H1 (cell line): ENCODE results near the gene NIPAL1. TPM values are rescaled to one million over a fixed set of nuclear protein-coding genes. Genes with fewer than 3 reads are reported as not detected.

ENCODE experiments used
- CTCF ChIA-PET: fragments of 300-600 bp; sonication (Branson Sonifier 250); formaldehyde crosslinking; loops from one replicate; lab custom pipeline; 2021; ENCODE audit not compliant: partially characterized antibody; lab: Charles Lee
- POLR2A ChIA-PET: fragments of 300-600 bp; sonication (Branson Sonifier 250); formaldehyde crosslinking; loops from one replicate; lab custom pipeline; 2021; ENCODE audit warnings: inconsistent platforms; ENCODE audit not compliant: partially characterized antibody; lab: Charles Lee
- DNase-seq, 2 experiments: peaks; one replicate each; pipeline versions ENCODE4 v3.0.0 to v3.0.0-alpha.2; 2010 to 2022; ENCODE audit warnings: low spot score in 2 of 2, low read depth in 1 of 2, mixed read lengths in 1 of 2
- FAIRE-seq: peaks from 2 replicates; lab custom pipeline; 2011; peaks lifted over from hg19 to GRCh38; lab: Jason Lieb, UNC
- H2AFZ ChIP-seq: 2 replicates; pipeline ENCODE4 v1.8.1; 2012; ENCODE audit warnings: low read length, inconsistent platforms
- H2AK5ac ChIP-seq: 2 replicates; pipeline ENCODE4 v1.6.1; 2013; ENCODE audit warnings: low read depth, low read length
- H2BK120ac ChIP-seq: replicated peaks from 2 replicates; pipeline ENCODE3; 2013; ENCODE audit warnings: low read depth, low read length, inconsistent platforms
- H2BK12ac ChIP-seq: 2 replicates; pipeline ENCODE4 v1.6.1; 2013; ENCODE audit warnings: low read depth, low read length
- H2BK15ac ChIP-seq: 2 replicates; pipeline ENCODE4 v1.6.1; 2013; ENCODE audit warnings: low read length
- H2BK20ac ChIP-seq: 2 replicates; pipeline ENCODE4 v1.6.1; 2013; ENCODE audit warnings: low read length
- H2BK5ac ChIP-seq: 2 replicates; pipeline ENCODE4 v1.6.1; 2013; ENCODE audit warnings: low read depth, low read length
- H3K14ac ChIP-seq: 2 replicates; pipeline ENCODE4 v1.6.1; 2013; ENCODE audit warnings: inconsistent platforms; ENCODE audit not compliant: insufficient read length
- H3K18ac ChIP-seq: 2 replicates; pipeline ENCODE4 v1.6.1; 2013; ENCODE audit warnings: low read length; ENCODE audit errors: extremely low read depth
- H3K23ac ChIP-seq: 2 replicates; pipeline ENCODE4 v1.6.1; 2013; ENCODE audit warnings: inconsistent platforms; ENCODE audit not compliant: insufficient read length
- H3K23me2 ChIP-seq: 2 replicates; pipeline ENCODE4 v1.6.1; 2013; ENCODE audit warnings: low read depth, low read length
- H3K27ac ChIP-seq: 2 replicates; pipeline ENCODE4 v1.6.1; 2011; ENCODE audit warnings: low read depth, low read length, inconsistent platforms
- H3K27me3 ChIP-seq, 4 experiments: replicated peaks in 1 of 4; 1 replicate in 1 of 4; 2 replicates in 3 of 4; pipeline versions ENCODE4 v1.6.1 to v1.8.1; 2011 to 2013; ENCODE audit warnings: low read length in 3 of 4, mild to moderate bottlenecking in 3 of 4, inconsistent platforms in 2 of 4, mixed read lengths in 2 of 4, moderate library complexity in 1 of 4; ENCODE audit not compliant: control insufficient read depth in 3 of 4, insufficient read depth in 3 of 4; ENCODE audit errors: extremely low read depth in 1 of 4
- H3K36me3 ChIP-seq, 4 experiments: 2 replicates each; pipeline versions ENCODE4 v1.6.1 to v1.8.1; 2011 to 2013; ENCODE audit warnings: mild to moderate bottlenecking in 4 of 4, low read length in 3 of 4, moderate library complexity in 2 of 4, control low read depth in 1 of 4, inconsistent platforms in 1 of 4; ENCODE audit not compliant: insufficient read depth in 4 of 4, control insufficient read depth in 2 of 4
- H3K4ac ChIP-seq: replicated peaks from 2 replicates; pipeline ENCODE3; 2013; ENCODE audit warnings: low read length, low read depth, mixed read lengths, inconsistent platforms; ENCODE audit not compliant: insufficient read length
- H3K4me1 ChIP-seq, 4 experiments: replicated peaks in 1 of 4; 1 replicate in 1 of 4; 2 replicates in 3 of 4; pipeline versions ENCODE4 v1.6.1 to v1.8.1; 2011 to 2013; ENCODE audit warnings: low read length in 3 of 4, inconsistent platforms in 2 of 4, mixed read lengths in 1 of 4; ENCODE audit not compliant: insufficient read depth in 4 of 4, control insufficient read depth in 3 of 4
- H3K4me2 ChIP-seq, 2 experiments: 2 replicates each; pipeline versions ENCODE4 v1.6.1 to v1.8.1; 2011 to 2013; ENCODE audit warnings: low read depth in 2 of 2, low read length in 2 of 2, control low read depth in 1 of 2, inconsistent platforms in 1 of 2, mild to moderate bottlenecking in 1 of 2; ENCODE audit not compliant: insufficient read depth in 1 of 2
- H3K4me3 ChIP-seq, 4 experiments: fragments of 200-600, 300-600 bp in 1 of 4; sonication (generic), shearing (Covaris generic), sonication (Bioruptor Twin) in 1 of 4; 2 replicates each; pipeline versions ENCODE4 v1.5.1 to v1.8.1; 2011 to 2016; ENCODE audit warnings: low read length in 4 of 4, low read depth in 3 of 4, control low read depth in 2 of 4, inconsistent platforms in 2 of 4, mild to moderate bottlenecking in 2 of 4, mixed read lengths in 1 of 4, moderate library complexity in 1 of 4; ENCODE audit not compliant: insufficient read depth in 2 of 4; ENCODE audit errors: extremely low read depth in 1 of 4
- H3K56ac ChIP-seq: replicated peaks from 2 replicates; pipeline ENCODE3; 2013; ENCODE audit warnings: low read depth, mild to moderate bottlenecking, mixed read lengths, low read length, inconsistent platforms; ENCODE audit not compliant: insufficient read length
- H3K79me1 ChIP-seq: 2 replicates; pipeline ENCODE4 v1.6.1; 2013; ENCODE audit warnings: low read depth, low read length, control low read depth
- H3K79me2 ChIP-seq, 2 experiments: 2 replicates each; pipeline versions ENCODE4 v1.6.1 to v1.8.1; 2012 to 2013; ENCODE audit warnings: low read length in 2 of 2, mild to moderate bottlenecking in 2 of 2, inconsistent platforms in 1 of 2; ENCODE audit not compliant: insufficient read depth in 2 of 2, control insufficient read depth in 1 of 2
- H3K9ac ChIP-seq, 4 experiments: replicated peaks in 1 of 4; 1 replicate in 1 of 4; 2 replicates in 3 of 4; pipeline versions ENCODE4 v1.6.1 to v1.8.1; 2011 to 2013; ENCODE audit warnings: low read depth in 3 of 4, low read length in 3 of 4, control low read depth in 2 of 4, mild to moderate bottlenecking in 2 of 4, moderate library complexity in 2 of 4, inconsistent platforms in 1 of 4; ENCODE audit errors: extremely low read depth in 1 of 4
- H3K9me3 ChIP-seq, 2 experiments: 2 replicates each; pipeline versions ENCODE4 v1.6.1 to v1.8.1; 2012 to 2013; ENCODE audit warnings: mild to moderate bottlenecking in 2 of 2, moderate library complexity in 2 of 2, control low read depth in 1 of 2, inconsistent platforms in 1 of 2, low read depth in 1 of 2, low read length in 1 of 2, mixed read lengths in 1 of 2; ENCODE audit not compliant: insufficient read depth in 2 of 2
- H4K20me1 ChIP-seq, 2 experiments: replicated peaks in 1 of 2; 2 replicates each; pipeline versions ENCODE3 to v1.8.1; 2011 to 2013; ENCODE audit warnings: inconsistent platforms in 2 of 2, low read length in 2 of 2, mild to moderate bottlenecking in 1 of 2; ENCODE audit not compliant: insufficient read depth in 2 of 2, control insufficient read depth in 1 of 2
- H4K5ac ChIP-seq: 2 replicates; pipeline ENCODE4 v1.6.1; 2013; ENCODE audit warnings: low read length, low read depth, mixed read lengths, inconsistent platforms; ENCODE audit not compliant: insufficient read length
- H4K8ac ChIP-seq: 2 replicates; pipeline ENCODE4 v1.8.0; 2013; ENCODE audit warnings: mild to moderate bottlenecking, moderate library complexity, low read length, inconsistent platforms; ENCODE audit not compliant: insufficient read depth; ENCODE audit errors: extremely low read depth
- H4K91ac ChIP-seq: replicated peaks from 2 replicates; pipeline ENCODE3; 2013; ENCODE audit warnings: low read length, mixed read lengths, inconsistent platforms; ENCODE audit not compliant: insufficient read length
- CBX8 ChIP-seq: fragments of 300-800, 300-1000 bp; sonication (generic); IDR thresholded peaks from 2 replicates; pipeline ENCODE4 v1.7.1; 2016; ENCODE audit warnings: low read depth, low read length, borderline replicate concordance
- FOSL1 ChIP-seq: IDR thresholded peaks from 2 replicates; pipeline ENCODE4 v1.6.1; 2011; ENCODE audit warnings: mild to moderate bottlenecking, low read depth, low read length, moderate library complexity; ENCODE audit not compliant: insufficient read depth
- JUN ChIP-seq: IDR thresholded peaks from 2 replicates; pipeline ENCODE4 v1.6.1; 2011; ENCODE audit warnings: low read depth, mild to moderate bottlenecking, improper control_type of control experiment, low read length
- RAD21 ChIP-seq, 2 experiments: IDR thresholded peaks in 1 of 2; conservative IDR thresholded peaks in 1 of 2; 2 replicates each; pipeline ENCODE4 v1.6.1; 2011; ENCODE audit warnings: low read depth in 2 of 2, low read length in 2 of 2, improper control_type of control experiment in 1 of 2, inconsistent platforms in 1 of 2, mild to moderate bottlenecking in 1 of 2, moderate library complexity in 1 of 2
- SAP30 ChIP-seq: fragments of 300-600 bp; sonication (generic); IDR thresholded peaks from 2 replicates; pipeline ENCODE4 v1.7.1; 2012; ENCODE audit warnings: low read length, moderate library complexity, mild to moderate bottlenecking, inconsistent platforms; ENCODE audit not compliant: insufficient read depth, insufficient replicate concordance
- SIN3A ChIP-seq, 2 experiments: IDR thresholded peaks in 1 of 2; conservative IDR thresholded peaks in 1 of 2; 2 replicates each; pipeline ENCODE4 v1.6.1; 2011 to 2012; ENCODE audit warnings: low read length in 2 of 2, improper control_type of control experiment in 1 of 2, low read depth in 1 of 2, mild to moderate bottlenecking in 1 of 2
- SIX5 ChIP-seq: IDR thresholded peaks from 2 replicates; pipeline ENCODE4 v1.6.1; 2011; ENCODE audit warnings: mild to moderate bottlenecking, low read depth, low read length
- SUZ12 ChIP-seq: fragments of 200-600 bp; sonication (generic); IDR thresholded peaks from 2 replicates; pipeline ENCODE4 v1.6.1; 2012; ENCODE audit warnings: mild to moderate bottlenecking, inconsistent platforms, low read length, moderate library complexity, mixed read lengths
- WGBS, 2 experiments: shearing (Covaris generic) in 1 of 2; methylation state at CpG; one replicate each; pipeline versions ENCODE4 v1.1.6 to v1.1.7; 2013 to 2015; ENCODE audit warnings: low lambda C conversion rate in 2 of 2, mixed read lengths in 2 of 2, inconsistent platforms in 1 of 2, low coverage in 1 of 2, missing lambda C conversion rate in 1 of 2; ENCODE audit not compliant: insufficient replicate concordance in 2 of 2, insufficient coverage in 1 of 2, insufficient read length in 1 of 2; ENCODE audit errors: extremely low coverage in 1 of 2, missing lambda C conversion rate in 1 of 2; 5-methylcytosine and 5-hydroxymethylcytosine counted together
- polyA plus RNA-seq, 7 experiments: library from polyadenylated mRNA; depleted of rRNA in 3 of 7; stranded (reverse) in 5 of 7; unstranded in 2 of 7; fragments of >200 nt in 5 of 7; fragments of 200-250 nt in 2 of 7; gene quantifications; 1 replicate in 5 of 7; 2 replicates in 1 of 7; 4 replicates in 1 of 7; pipeline versions ENCODE4 v1.2.1 to v1.2.3, GENCODE V29; 2011 to 2013; ENCODE audit warnings: missing spikeins in 2 of 7, mixed read lengths in 2 of 7
- total RNA-seq: library from RNA; stranded (reverse); fragmentation: NEBNext Ultra II Directional; extraction: Animal tissue kit (Norgen Biotek cat#: 25700); gene quantifications from 2 replicates; pipeline ENCODE4 v1.2.1, GENCODE V29; 2021
- TF ChIP-seq, protein P1 (sequence below): IDR thresholded peaks from 2 replicates; pipeline ENCODE4 v1.6.1; 2012; ENCODE audit warnings: inconsistent platforms
- TF ChIP-seq, protein P2 (sequence below), 3 experiments: IDR thresholded peaks; 1 replicate in 2 of 3; 2 replicates in 1 of 3; pipeline versions ENCODE4 v1.5.1 to v1.6.1; 2011; ENCODE audit warnings: low read length in 3 of 3, mild to moderate bottlenecking in 3 of 3, inconsistent platforms in 2 of 3, low read depth in 1 of 3, moderate library complexity in 1 of 3; ENCODE audit not compliant: insufficient read depth in 1 of 3; ENCODE audit errors: control extremely low read depth in 1 of 3

NIPAL1 gene
- total and polyA plus RNA-seq, 2 of the 8 experiments (the other 6 are each of a cell fraction or from before 2014, with no cell fraction given) = 1.4 to 4.9 TPM

DNA sequence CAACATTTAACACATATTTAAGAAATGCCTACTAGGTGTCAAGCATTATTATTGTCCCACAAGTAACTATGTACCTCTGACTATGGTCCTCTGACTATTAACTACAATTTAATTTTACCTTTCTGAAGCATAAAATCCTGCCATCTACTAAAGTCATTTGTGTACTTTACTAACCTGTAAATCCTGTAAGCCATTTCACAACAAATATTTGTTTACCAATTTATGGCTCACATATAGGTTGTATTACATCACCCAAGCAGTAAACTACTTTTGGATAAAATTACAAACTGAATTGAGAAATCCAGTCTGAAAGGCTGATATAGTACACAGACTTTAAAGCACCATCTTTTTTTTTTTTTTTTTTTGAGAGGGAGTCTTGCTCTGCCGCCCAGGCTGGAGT, 43.9 kb upstream of the NIPAL1 start:
- no peak overlapping the region for H3K23ac ChIP-seq
- no peak overlapping the region for H3K56ac ChIP-seq
- H3K4ac ChIP-seq = no peak overlapping the region
- H4K5ac ChIP-seq = no peak overlapping the region
- H3K4me1 ChIP-seq = no peaks in the 10 kb centered on the region
- H3K4me3 ChIP-seq = no peak overlapping the region
- H3K14ac ChIP-seq = no peak overlapping the region
- 80% methylated on average over 1 of the region's 1 CpG; no CpG with 5 or more reads in 1 of the 2 experiments for WGBS, 2 experiments
- H3K18ac ChIP-seq = no peak overlapping the region
- H2BK12ac ChIP-seq = no peak overlapping the region
- POLR2A ChIA-PET = no interaction called here
- no peak overlapping the region for H2BK120ac ChIP-seq
- H3K79me2 ChIP-seq = no peaks in the 10 kb centered on the region
- H3K9ac ChIP-seq = no peak overlapping the region
- H3K4me2 ChIP-seq = no peak overlapping the region
- H3K36me3 ChIP-seq = no peaks in the 10 kb centered on the region
- no peaks in the 10 kb centered on the region for H4K20me1 ChIP-seq
- H2AK5ac ChIP-seq = no peak overlapping the region
- no peak overlapping the region for H4K8ac ChIP-seq
- H3K9me3 ChIP-seq = no peaks in the 10 kb centered on the region
- H3K27me3 ChIP-seq = no peaks in the 10 kb centered on the region
- CTCF ChIA-PET = no interaction called here
- no peak overlapping the region for H3K27ac ChIP-seq
- H3K23me2 ChIP-seq = no peaks in the 10 kb centered on the region
- no peak overlapping the region for H2BK20ac ChIP-seq
- DNase-seq (no peak), FAIRE-seq (no peak)
- no peak overlapping the region for H4K91ac ChIP-seq
- H2BK15ac ChIP-seq = no peak overlapping the region
- H2BK5ac ChIP-seq = no peak overlapping the region
- H3K79me1 ChIP-seq = no peaks in the 10 kb centered on the region
- H2AFZ ChIP-seq = no peak overlapping the region
- TF ChIP-seq SAP30 = no peak
- TF ChIP-seq FOSL1 = no peak
- TF ChIP-seq SIX5 = no peak
- TF ChIP-seq SUZ12 = no peak
- TF ChIP-seq, protein P1, sequence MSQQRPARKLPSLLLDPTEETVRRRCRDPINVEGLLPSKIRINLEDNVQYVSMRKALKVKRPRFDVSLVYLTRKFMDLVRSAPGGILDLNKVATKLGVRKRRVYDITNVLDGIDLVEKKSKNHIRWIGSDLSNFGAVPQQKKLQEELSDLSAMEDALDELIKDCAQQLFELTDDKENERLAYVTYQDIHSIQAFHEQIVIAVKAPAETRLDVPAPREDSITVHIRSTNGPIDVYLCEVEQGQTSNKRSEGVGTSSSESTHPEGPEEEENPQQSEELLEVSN = no peak
- no peak for TF ChIP-seq CBX8
- TF ChIP-seq, protein P2, sequence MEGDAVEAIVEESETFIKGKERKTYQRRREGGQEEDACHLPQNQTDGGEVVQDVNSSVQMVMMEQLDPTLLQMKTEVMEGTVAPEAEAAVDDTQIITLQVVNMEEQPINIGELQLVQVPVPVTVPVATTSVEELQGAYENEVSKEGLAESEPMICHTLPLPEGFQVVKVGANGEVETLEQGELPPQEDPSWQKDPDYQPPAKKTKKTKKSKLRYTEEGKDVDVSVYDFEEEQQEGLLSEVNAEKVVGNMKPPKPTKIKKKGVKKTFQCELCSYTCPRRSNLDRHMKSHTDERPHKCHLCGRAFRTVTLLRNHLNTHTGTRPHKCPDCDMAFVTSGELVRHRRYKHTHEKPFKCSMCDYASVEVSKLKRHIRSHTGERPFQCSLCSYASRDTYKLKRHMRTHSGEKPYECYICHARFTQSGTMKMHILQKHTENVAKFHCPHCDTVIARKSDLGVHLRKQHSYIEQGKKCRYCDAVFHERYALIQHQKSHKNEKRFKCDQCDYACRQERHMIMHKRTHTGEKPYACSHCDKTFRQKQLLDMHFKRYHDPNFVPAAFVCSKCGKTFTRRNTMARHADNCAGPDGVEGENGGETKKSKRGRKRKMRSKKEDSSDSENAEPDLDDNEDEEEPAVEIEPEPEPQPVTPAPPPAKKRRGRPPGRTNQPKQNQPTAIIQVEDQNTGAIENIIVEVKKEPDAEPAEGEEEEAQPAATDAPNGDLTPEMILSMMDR (IDR thresholded peaks at IDR 0.05; ENCODE audit: control extremely low read depth in 1 of 3, insufficient read depth in 1 of 3, low read depth in 1 of 3, low read length in 3 of 3) = no peak
- TF ChIP-seq SIN3A (conservative IDR thresholded peaks at IDR 0.05 in 1 of 2, IDR thresholded peaks at IDR 0.05 in 1 of 2; ENCODE audit: low read depth in 1 of 2, low read length in 2 of 2) = no peak
- TF ChIP-seq RAD21 (IDR thresholded peaks at IDR 0.05 in 1 of 2, conservative IDR thresholded peaks at IDR 0.05 in 1 of 2; ENCODE audit: low read depth in 2 of 2, low read length in 2 of 2) = no peak
- no peak for TF ChIP-seq JUN
